ENCODE results near the gene FADS2.

FADS2 gene

GRCh38 chr11:61846362-61847020 is 18.4 kb downstream of the FADS2 start:
- no peak for DNase-seq (ENCODE audit: low read depth in 3 of 3)

- no peak for DNase-seq (ENCODE audit: low read depth in 3 of 3)
These were observed 19.9 kb downstream of the FADS2 start for GRCh38 chr11:61847914-61848581.

- DNase-seq (ENCODE audit: low read depth in 3 of 3), result no peak
These were observed 20.5 kb downstream of the FADS2 start for GRCh38 chr11:61848631-61849030.

GRCh38 chr11:61850687-61851086 is 22.6 kb downstream of the FADS2 start:
- no peak for DNase-seq (ENCODE audit: low read depth in 3 of 3)

GRCh38 chr11:61851113-61851899 is 23.2 kb downstream of the FADS2 start:
- no peak for DNase-seq (ENCODE audit: low read depth in 3 of 3)

- no peak for DNase-seq (ENCODE audit: low read depth in 3 of 3)
These were observed 23.8 kb downstream of the FADS2 start for GRCh38 chr11:61851900-61852295.

- no peak for DNase-seq (ENCODE audit: low read depth in 3 of 3)
These were observed 25.6 kb downstream of the FADS2 start for GRCh38 chr11:61853698-61854169.

GRCh38 chr11:61854206-61854895 is 26.3 kb downstream of the FADS2 start:
- no peak for DNase-seq (ENCODE audit: low read depth in 3 of 3)

GRCh38 chr11:61854966-61855714 is 27.0 kb downstream of the FADS2 start:
- no peak for DNase-seq (ENCODE audit: low read depth in 3 of 3)

GRCh38 chr11:61855939-61856680 is 28.0 kb downstream of the FADS2 start:
- no peak for DNase-seq (ENCODE audit: low read depth in 3 of 3)

- no peak for DNase-seq (ENCODE audit: low read depth in 3 of 3)
These were observed 32.2 kb downstream of the FADS2 start for GRCh38 chr11:61860054-61860903.

GRCh38 chr11:61861634-61862033 is 33.5 kb downstream of the FADS2 start:
- DNase-seq (ENCODE audit: low read depth in 3 of 3), result no peak

GRCh38 chr11:61862714-61863547 is 34.8 kb downstream of the FADS2 start:
- no peak for DNase-seq (ENCODE audit: low read depth in 3 of 3)

GRCh38 chr11:61863548-61864081 is 35.5 kb downstream of the FADS2 start:
- no peak for DNase-seq (ENCODE audit: low read depth in 3 of 3)

- DNase-seq (ENCODE audit: low read depth in 3 of 3), result no peak
These were observed 37.0 kb downstream of the FADS2 start for GRCh38 chr11:61864814-61865775.

GRCh38 chr11:61866231-61866957 is 38.3 kb downstream of the FADS2 start:
- DNase-seq (ENCODE audit: low read depth in 3 of 3), result no peak

GRCh38 chr11:61866958-61867343 is 38.9 kb downstream of the FADS2 start:
- DNase-seq (ENCODE audit: low read depth in 3 of 3), result no peak

All from stimulated activated CD4-positive, alpha-beta T cell treated with anti-CD3 and anti-CD28 coated beads, TNF-alpha, amount 100 ng/mL, for 4 hours (primary cell).